Activated T-cell treated with anti-CD3 and anti-CD28 coated beads, Interleukin-2, amount 50 U/mL, for 72 hours (primary cell): ENCODE data around the gene RNF180. TPM values are rescaled to one million over a fixed set of nuclear protein-coding genes. Genes with fewer than 3 reads are reported as not detected.

Experiments used
- ATAC-seq, 2 donors: fragments of 150-1000 bp; cut with Tn5 transposase; replicated peaks in 1 of 2; 2 replicates each; pipeline ENCODE4 v1.10.0; 2021; ENCODE audit warnings: moderate library complexity in 2 of 2, mild to moderate bottlenecking in 1 of 2
- DNase-seq, 2 donors: peaks; one replicate each; pipeline ENCODE4 v3.0.0; 2021 to 2022; ENCODE audit warnings: mixed read lengths in 1 of 2
- H3K27ac Mint-ChIP-seq: one replicate; pipeline ENCODE4 v1.8.0; 2022; ENCODE audit warnings: mild to moderate bottlenecking, moderate library complexity, mixed read lengths
- H3K27me3 Mint-ChIP-seq: one replicate; pipeline ENCODE4 v1.8.0; 2022; ENCODE audit warnings: low read depth, mixed read lengths
- H3K36me3 Mint-ChIP-seq, 2 donors: one replicate each; pipeline ENCODE4 v1.8.0; 2022; ENCODE audit warnings: mixed read lengths in 2 of 2, mild to moderate bottlenecking in 1 of 2; ENCODE audit not compliant: insufficient read depth in 2 of 2
- H3K4me1 Mint-ChIP-seq: one replicate; pipeline ENCODE4 v1.8.0; 2022; ENCODE audit warnings: low read depth, mixed read lengths
- H3K4me3 Mint-ChIP-seq, 2 donors: one replicate each; pipeline ENCODE4 v1.8.0; 2022; ENCODE audit warnings: mild to moderate bottlenecking in 2 of 2, mixed read lengths in 2 of 2, moderate library complexity in 2 of 2
- H3K9me3 Mint-ChIP-seq, 2 donors: one replicate each; pipeline ENCODE4 v1.8.0; 2022; ENCODE audit warnings: mixed read lengths in 2 of 2
- total RNA-seq, 2 donors: library from RNA; stranded (reverse); gene quantifications; one replicate each; pipeline ENCODE4 v1.2.3, GENCODE V29; 2022

RNF180 gene
- total RNA-seq, 2 donors from 2014 or later: not detected

DNA sequence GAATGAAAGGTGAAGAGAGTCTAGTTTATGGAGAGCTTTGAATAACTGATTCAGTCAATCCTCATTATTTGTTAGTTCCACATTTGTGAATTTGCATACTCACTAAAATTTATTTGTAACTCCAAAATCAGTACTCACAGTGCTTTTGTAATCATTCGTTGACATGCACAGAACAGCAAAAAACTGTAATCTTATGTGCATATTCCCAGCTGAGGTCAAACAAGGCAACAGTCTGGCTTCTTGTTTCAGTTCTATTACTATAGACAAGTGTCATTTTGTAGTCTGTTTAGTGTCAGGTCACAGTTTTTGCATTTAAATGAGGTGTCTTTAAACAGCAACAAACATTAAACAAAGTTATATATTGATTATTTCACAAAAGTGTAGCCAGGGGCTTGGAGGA, 142.5 kb downstream of the RNF180 start:
- Mint-ChIP-seq H3K27ac (no peak overlapping the region), H3K9me3 (no peaks in the 10 kb centered on the region), H3K27me3 (no peaks in the 10 kb centered on the region), H3K4me3 (no peak overlapping the region), H3K4me1 (no peaks in the 10 kb centered on the region), H3K36me3 (no peaks in the 10 kb centered on the region)
- DNase-seq (no peak), ATAC-seq (no peak)

DNA sequence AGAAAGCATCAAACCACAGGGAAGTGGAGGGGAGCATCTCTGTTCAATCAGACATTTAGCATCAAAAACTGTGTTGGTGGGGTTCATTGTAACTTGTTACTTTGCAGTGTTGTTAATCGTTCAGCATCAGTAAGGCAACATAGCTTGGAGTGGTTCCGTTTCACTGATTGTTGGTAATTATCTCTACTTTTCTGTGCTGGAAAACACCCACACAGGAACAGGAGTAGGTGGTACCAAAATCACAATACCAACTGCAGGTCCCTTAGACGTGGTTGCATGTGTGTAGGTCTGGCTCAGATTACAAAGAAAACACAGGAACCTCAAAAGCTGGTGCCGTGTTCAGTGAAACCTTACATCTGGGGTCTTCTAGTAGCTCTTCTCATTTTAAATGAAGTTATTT, 146.8 kb downstream of the RNF180 start:
- Mint-ChIP-seq H3K27ac (no peak overlapping the region), H3K4me1 (no peaks in the 10 kb centered on the region), H3K4me3 (no peak overlapping the region), H3K9me3 (no peaks in the 10 kb centered on the region), H3K27me3 (no peaks in the 10 kb centered on the region), H3K36me3 (no peaks in the 10 kb centered on the region)
- DNase-seq (no peak), ATAC-seq (no peak)

DNA sequence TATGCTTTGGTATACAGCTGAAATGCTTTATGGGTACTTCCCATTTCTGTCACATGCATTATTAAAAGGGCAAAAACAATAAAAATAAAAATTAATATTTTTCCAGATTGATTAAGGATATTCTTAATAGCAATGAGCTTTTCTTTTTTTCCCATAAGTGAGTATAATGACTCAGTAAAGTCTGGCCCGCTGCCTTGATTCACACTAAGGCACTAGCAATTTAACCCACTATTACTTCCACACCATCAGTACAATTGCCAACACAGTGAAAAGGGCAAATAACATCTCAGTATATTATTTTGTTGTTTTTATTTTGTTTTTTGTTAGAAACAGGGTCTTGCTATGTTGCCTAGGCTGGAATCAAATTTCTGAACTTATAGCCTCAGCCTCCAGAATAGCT, 150.1 kb downstream of the RNF180 start:
- Mint-ChIP-seq H3K4me3 (no peak overlapping the region), H3K27me3 (no peaks in the 10 kb centered on the region), H3K27ac (no peak overlapping the region), H3K4me1 (no peaks in the 10 kb centered on the region), H3K36me3 (no peaks in the 10 kb centered on the region), H3K9me3 (no peaks in the 10 kb centered on the region)
- no peak for ATAC-seq
- DNase-seq: no peak

DNA sequence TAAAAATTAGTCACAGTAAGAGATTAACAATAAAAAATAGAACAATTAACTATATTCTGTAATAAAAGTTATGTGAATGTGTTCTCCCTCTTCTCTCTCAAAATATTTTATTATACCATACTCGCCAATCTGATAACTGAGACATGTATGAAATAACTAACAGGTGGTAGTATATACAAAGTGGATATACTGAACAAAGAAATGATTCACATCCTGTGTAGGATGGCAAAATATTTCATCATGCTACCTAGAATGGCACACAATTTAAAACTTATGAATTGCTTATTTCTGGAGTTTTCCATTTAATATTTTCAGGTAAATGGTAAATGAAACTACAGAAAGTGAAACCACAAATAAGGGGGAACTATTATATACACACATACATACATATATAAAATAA, 152.5 kb downstream of the RNF180 start:
- ATAC-seq (peak in 1 of 2 donors; percentile 39), DNase-seq (no peak)
- no peaks in the 10 kb centered on the region for H3K27me3 Mint-ChIP-seq
- peak overlapping the region; percentile 88 for H3K27ac Mint-ChIP-seq
- no peak overlapping the region for H3K4me3 Mint-ChIP-seq
- H3K9me3 Mint-ChIP-seq: peaks cover 0 to 1% of the 10 kb centered on the region in 2 donors
- H3K36me3 Mint-ChIP-seq: no peaks in the 10 kb centered on the region
- H3K4me1 Mint-ChIP-seq: no peaks in the 10 kb centered on the region

DNA sequence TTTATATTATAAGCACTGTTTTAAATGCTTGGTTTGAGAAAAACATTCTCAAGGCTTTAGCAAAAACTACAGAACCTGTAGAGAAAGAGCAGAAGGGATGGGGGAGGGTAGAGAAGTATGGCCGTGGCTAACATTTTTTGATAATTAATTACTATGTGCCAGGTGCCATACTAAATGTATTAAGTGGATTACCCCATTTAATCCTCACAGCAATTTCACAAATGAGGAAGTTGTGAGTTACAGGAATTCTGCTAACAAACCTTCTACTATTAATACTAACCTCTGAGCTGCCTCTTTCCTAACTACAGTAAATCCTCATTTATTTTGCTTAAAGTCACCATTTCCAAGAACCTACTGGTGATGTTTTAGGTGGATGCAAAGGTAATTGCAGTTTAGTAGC, 157.9 kb downstream of the RNF180 start:
- H3K36me3 Mint-ChIP-seq: no peaks in the 10 kb centered on the region
- no peaks in the 10 kb centered on the region for H3K4me1 Mint-ChIP-seq
- H3K9me3 Mint-ChIP-seq: peaks cover 2 to 7% of the 10 kb centered on the region in 2 donors
- no peaks in the 10 kb centered on the region for H3K27me3 Mint-ChIP-seq
- H3K27ac Mint-ChIP-seq: no peak overlapping the region
- H3K4me3 Mint-ChIP-seq: no peak overlapping the region
- ATAC-seq (no peak), DNase-seq (no peak)

DNA sequence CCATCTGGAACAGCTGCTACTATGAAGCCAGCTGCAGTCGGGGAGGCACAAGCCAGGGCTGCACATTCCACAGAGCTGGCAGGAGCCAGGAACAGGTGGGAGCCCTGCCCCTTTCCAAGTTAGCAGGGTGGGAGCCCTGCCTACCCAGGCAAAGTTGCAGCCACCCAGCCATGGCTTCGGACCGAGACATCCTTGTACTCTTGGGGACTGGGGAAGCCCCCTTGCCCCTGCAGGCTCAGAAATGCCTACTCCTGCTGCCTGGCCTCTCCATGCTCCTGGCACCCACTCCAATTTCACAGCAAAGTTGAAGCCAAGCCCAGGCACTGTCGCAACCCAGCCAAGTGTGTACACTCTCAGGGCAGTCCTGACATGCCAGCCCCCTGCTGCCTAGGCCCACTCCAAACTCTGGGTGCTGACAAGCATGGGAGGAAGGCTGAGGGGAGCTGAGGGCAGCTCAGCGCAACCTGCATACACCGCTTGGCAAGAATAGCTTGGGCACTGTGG, 165.1 kb downstream of the RNF180 start:
- Mint-ChIP-seq H3K4me3 (no peak overlapping the region), H3K36me3 (no peaks in the 10 kb centered on the region), H3K9me3 (peaks cover 2 to 6% of the 10 kb centered on the region in 2 donors), H3K27ac (no peak overlapping the region), H3K4me1 (no peaks in the 10 kb centered on the region), H3K27me3 (no peaks in the 10 kb centered on the region)
- no peak for DNase-seq
- no peak for ATAC-seq

DNA sequence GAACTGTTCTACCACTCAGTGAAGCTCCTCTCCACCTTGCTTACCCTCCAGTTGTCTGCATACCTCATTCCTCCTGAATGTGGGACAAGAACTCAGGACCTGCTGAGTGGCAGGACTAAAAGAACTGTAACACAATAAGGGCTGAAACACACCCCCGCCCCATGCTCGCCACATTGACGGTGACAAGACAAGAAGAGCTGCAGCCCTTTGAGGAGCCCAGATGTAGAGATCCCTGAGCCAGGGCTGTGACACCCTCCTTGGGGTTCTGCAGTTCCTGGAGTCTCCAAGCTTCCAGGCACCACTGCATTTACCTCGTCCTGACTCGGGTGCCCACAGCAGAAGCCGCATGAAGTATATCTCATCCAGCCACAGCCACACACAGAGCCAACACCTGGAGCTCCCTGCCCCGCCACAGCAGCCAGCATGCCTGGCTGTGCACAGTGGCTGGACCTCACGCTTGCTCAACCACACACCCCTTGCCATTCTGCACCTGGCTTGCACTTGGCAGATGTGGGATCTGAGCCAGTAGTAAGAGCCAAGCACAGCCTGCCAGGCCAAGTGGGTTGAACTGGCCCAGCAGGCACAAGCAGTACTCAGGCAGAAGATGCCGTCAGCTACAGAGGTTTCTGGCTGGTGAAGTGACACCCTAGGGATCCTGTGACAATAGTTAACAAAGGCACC, 166.1 kb downstream of the RNF180 start:
- no peak for DNase-seq
- Mint-ChIP-seq H3K4me1 (no peaks in the 10 kb centered on the region), H3K36me3 (no peaks in the 10 kb centered on the region), H3K4me3 (no peak overlapping the region), H3K27me3 (no peaks in the 10 kb centered on the region), H3K27ac (no peak overlapping the region), H3K9me3 (peaks cover 5 to 6% of the 10 kb centered on the region in 2 donors)
- no peak for ATAC-seq

DNA sequence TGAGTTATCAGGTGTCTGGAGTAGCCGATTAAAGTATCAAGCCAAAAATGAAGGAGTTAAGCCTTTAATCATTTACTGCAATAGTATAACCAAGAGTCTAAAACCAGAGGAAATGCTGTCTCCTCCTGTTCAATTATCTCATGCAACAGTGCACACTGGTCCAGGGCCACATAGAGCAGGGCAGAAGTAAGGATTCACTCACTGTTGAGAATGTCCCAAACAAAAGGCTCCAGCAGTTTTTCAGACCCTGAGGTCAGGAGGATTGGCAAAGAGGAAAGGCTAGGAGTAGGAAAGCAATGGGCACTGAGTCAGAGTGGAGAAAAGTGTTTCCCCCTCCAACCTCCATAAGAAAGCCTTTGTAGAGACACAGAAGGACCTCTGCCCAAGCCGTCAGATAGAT, 168.2 kb downstream of the RNF180 start:
- H3K27ac Mint-ChIP-seq: no peak overlapping the region
- no peak for ATAC-seq
- DNase-seq: no peak
- H3K4me3 Mint-ChIP-seq: no peak overlapping the region
- no peaks in the 10 kb centered on the region for H3K4me1 Mint-ChIP-seq
- H3K9me3 Mint-ChIP-seq: peaks cover 0 to 4% of the 10 kb centered on the region in 2 donors
- no peaks in the 10 kb centered on the region for H3K27me3 Mint-ChIP-seq
- H3K36me3 Mint-ChIP-seq: no peaks in the 10 kb centered on the region

DNA sequence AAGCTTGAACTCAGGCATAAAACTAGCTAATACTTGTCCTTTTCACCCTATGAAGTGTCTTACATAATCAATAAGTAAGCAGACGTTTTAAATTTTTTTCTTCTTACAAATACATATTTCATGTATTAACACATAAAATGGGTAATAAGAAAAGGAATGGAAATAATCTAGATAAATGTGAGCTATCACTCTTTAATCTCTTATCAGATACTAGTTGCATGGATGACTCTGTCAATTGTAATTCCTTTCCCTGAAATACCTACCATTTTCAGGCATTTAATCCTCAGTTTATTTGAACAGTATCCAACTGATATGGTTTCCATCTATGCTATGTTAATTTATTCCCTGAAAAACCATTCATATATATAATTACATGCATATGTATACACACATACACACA, 174.1 kb downstream of the RNF180 start:
- ATAC-seq: no peak
- DNase-seq: no peak
- H3K4me3 Mint-ChIP-seq: no peak overlapping the region
- H3K9me3 Mint-ChIP-seq: peaks cover 0 to 14% of the 10 kb centered on the region in 2 donors
- no peaks in the 10 kb centered on the region for H3K36me3 Mint-ChIP-seq
- H3K4me1 Mint-ChIP-seq: no peaks in the 10 kb centered on the region
- H3K27me3 Mint-ChIP-seq: no peaks in the 10 kb centered on the region
- H3K27ac Mint-ChIP-seq: no peak overlapping the region

DNA sequence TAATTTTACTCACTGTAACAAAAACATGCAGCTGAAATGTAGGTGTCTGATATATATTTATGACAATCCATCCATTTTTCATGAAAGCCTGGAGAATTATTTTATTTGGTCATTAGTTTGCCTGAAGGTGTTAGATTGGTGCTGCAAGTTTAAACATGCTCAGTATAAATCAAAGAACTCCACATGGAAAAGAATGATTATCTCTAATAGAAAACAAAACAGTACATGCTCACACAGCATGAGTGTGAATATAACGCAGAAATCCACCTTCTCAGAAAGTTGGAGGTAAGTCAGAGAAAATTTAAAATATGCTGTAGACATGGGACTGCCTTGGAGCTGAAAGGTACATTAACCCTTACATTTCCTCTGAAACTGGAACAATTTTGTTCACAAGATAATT, 174.7 kb downstream of the RNF180 start:
- Mint-ChIP-seq H3K4me1 (no peaks in the 10 kb centered on the region), H3K4me3 (no peak overlapping the region), H3K9me3 (peaks cover 0 to 14% of the 10 kb centered on the region in 2 donors), H3K27me3 (no peaks in the 10 kb centered on the region), H3K27ac (no peak overlapping the region), H3K36me3 (no peaks in the 10 kb centered on the region)
- no peak for DNase-seq
- no peak for ATAC-seq

DNA sequence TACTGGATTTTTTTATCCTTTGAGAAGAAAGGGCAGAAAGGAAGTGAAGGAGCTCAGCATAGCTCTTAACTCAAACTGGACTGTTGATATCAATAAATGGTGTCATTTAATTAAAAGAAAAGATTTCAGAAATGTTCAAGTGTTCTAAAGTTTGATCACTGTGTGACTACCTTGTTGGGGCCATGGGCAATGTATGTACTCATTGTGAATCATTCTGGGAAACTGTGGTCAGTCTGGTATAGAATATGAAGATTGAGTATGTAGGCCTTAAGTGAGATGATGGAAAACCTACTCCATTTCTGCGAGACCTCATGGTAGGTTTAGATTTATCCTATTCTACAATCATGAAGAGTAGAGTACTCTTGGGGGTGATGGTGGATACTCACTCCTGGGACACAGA, 175.7 kb downstream of the RNF180 start:
- H3K27ac Mint-ChIP-seq: no peak overlapping the region
- peaks cover 0 to 10% of the 10 kb centered on the region in 2 donors for H3K9me3 Mint-ChIP-seq
- H3K4me1 Mint-ChIP-seq: no peaks in the 10 kb centered on the region
- H3K4me3 Mint-ChIP-seq: no peak overlapping the region
- DNase-seq (no peak), ATAC-seq (no peak)
- no peaks in the 10 kb centered on the region for H3K27me3 Mint-ChIP-seq
- no peaks in the 10 kb centered on the region for H3K36me3 Mint-ChIP-seq

DNA sequence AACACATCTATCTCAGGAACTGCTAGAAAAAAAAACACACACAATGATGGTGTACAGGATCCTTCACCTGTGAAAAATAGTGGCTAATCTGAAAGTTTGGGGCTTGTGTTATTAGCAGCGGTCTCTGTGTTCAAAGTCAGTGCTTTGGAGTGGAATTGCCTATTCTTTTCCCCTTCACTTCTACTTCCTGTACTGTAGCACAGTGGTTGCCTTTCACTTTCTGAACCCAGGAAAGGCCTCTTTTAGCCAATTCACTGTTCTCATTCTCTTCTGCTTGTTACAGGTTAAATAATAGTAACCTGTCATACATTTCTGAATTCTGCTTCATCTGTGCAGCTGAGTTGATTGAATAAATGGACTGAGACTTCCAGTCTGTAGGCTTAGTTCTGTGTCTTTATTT, 178.9 kb downstream of the RNF180 start:
- DNase-seq: no peak
- no peak for ATAC-seq
- Mint-ChIP-seq H3K27ac (no peak overlapping the region), H3K27me3 (no peaks in the 10 kb centered on the region), H3K9me3 (peaks cover 0 to 10% of the 10 kb centered on the region in 2 donors), H3K36me3 (no peaks in the 10 kb centered on the region), H3K4me3 (no peak overlapping the region), H3K4me1 (no peaks in the 10 kb centered on the region)

DNA sequence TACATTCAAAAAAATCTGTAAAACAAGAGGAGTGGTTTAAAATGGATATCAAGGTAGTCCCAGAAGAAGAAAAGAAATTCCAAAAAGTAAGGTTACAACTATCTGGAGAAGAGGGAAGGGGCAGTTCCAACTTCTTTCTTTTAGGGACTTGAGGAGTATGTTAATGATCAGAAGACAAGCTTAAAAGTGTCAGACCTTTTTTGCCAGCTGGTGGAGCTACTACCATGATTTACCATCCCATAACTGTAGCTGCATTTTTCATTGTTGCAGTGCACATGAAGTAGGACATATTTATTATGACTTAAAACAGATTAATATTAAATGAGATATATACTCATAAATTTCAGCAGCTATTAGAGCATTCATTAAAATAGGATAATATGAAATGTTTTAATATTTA, 181.7 kb downstream of the RNF180 start:
- Mint-ChIP-seq H3K4me1 (no peaks in the 10 kb centered on the region), H3K27me3 (no peaks in the 10 kb centered on the region), H3K9me3 (peaks cover 0 to 7% of the 10 kb centered on the region in 2 donors), H3K36me3 (peaks cover 0 to under 1% of the 10 kb centered on the region in 2 donors), H3K4me3 (no peak overlapping the region), H3K27ac (no peak overlapping the region)
- ATAC-seq: no peak
- no peak for DNase-seq

DNA sequence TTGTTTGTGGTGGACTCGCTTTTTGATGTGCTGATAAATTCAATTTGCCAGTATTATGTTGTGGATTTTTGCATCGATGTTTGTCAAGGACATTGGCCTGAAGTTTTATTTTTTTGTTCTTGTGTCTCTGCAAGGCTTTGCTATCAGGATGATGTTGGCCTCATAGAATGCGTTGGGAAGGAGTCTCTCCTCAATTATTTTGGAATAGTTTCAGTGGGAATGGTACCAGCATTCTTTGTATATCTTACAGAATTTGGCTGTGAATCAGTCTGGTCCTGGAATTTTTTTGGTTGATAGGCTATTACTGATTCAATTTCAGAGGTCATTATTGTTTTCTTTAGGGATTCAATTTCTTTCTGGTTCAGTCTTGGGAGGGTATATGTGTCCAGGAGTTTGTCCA, 198.8 kb downstream of the RNF180 start:
- H3K36me3 Mint-ChIP-seq: no peaks in the 10 kb centered on the region
- no peak overlapping the region for H3K4me3 Mint-ChIP-seq
- DNase-seq: no peak

More for the DNA sequence above, 198.8 kb downstream of the RNF180 start:
- no peak for ATAC-seq
- no peaks in the 10 kb centered on the region for H3K4me1 Mint-ChIP-seq
- H3K27me3 Mint-ChIP-seq: no peaks in the 10 kb centered on the region
- no peak overlapping the region for H3K27ac Mint-ChIP-seq
- H3K9me3 Mint-ChIP-seq: peaks cover 7 to 10% of the 10 kb centered on the region in 2 donors
